Stimulated activated CD8-positive, alpha-beta memory T cell treated with anti-CD3 and anti-CD28 coated beads, Interleukin-2, amount 100 ng/mL, for 1 hour (primary cell): ENCODE results near the gene RASGRF2.
"Not testable (repeated sequence)": the region's sequence is repeated elsewhere in the genome, so short reads cannot be mapped to it uniquely, and the experiment has no call there.

Experiments used
- DNase-seq, 2 donors: peaks; one replicate each; pipeline ENCODE4 v3.0.0-alpha.2; 2020; ENCODE audit warnings: low read depth in 2 of 2

The RASGRF2 gene

DNA sequence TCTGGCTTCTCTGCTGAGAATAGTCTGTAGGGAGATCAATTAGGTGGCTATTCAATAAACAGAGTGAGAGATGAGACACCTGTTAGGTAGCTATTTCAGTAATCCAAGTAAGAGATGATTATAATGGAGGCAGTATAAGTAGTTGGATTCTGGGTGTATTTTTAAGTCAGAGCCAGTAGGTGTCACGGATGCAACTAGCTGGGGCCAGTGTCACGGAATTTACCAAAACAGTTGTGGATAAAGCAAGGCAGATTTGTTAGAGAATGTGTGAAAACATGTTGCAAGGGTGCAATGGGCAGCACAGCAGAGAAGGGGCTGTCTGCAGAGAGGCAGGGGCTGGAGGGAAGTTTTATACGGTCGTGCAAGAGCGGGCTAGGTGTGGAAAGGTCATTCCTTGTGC lies 114.9 kb downstream of the RASGRF2 start:
- no peak for DNase-seq

DNA sequence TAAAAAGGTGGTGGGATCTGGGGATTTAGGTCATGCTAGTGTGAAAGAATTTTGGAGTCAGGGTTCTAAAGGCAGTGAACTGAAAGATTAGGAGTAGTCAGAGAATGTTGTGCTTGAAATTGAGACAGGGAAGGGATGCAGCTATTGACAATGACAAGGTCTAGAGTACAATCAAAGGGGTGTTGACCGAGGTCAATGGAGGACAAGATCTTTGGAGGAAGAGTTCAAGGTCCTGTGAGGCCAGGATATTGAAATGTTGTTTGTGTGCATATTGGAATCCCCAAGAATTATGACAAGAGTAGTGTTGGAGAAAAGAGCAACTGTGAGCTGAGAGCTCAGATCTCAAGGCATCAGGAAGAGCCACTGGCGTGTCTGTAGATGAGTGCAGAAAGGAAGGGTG lies 116.9 kb downstream of the RASGRF2 start:
- no peak for DNase-seq

DNA sequence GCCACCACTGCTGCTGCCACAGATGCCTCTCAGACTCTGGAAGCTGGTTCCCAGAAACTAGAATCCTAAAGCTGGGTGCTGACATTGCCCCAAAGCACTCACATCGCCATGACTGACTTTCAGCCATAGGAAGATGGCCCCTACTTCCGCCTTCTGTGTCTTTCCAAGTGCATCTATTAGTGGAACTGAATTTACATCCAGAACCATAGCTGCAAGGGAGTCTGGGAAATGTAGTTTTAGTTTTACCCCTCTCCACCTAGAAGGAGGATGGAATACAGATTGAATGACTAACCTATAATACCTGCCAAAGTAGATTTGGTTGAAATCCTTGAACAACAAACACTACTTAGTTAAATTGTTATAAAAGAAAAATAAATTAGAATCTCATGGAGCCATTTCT lies 118.8 kb downstream of the RASGRF2 start:
- DNase-seq = no peak

DNA sequence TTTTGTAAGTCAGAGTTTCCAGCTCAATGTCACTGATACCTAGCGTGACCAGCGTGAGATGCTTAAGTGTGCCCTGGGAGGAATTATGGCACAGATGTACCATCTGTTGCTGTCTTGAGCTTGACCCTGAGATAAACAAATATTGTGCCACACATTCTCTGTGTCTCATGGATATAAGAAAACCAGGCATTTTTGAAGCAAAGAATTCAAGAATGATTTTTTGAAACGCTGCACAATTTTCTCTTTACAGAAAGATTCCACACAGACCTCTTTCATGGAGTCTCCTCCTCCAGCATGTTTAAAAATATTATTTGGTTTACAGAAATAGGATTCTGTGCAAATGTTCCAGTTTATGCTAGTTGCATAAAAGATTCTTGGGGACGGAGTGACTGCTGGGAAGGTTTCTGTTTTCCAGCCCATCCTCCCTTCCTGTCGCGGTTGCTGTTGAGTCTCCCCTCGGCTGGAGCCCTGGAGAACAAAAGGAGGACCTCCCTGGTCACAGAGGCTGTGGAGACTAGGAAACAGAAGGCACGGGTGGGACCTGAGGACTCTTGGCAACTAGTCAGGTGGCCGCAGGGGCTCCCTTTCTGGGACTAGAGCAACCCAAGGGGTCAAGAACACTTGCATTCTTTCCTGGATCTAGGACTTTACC lies 120.8 kb downstream of the RASGRF2 start:
- no peak for DNase-seq

DNA sequence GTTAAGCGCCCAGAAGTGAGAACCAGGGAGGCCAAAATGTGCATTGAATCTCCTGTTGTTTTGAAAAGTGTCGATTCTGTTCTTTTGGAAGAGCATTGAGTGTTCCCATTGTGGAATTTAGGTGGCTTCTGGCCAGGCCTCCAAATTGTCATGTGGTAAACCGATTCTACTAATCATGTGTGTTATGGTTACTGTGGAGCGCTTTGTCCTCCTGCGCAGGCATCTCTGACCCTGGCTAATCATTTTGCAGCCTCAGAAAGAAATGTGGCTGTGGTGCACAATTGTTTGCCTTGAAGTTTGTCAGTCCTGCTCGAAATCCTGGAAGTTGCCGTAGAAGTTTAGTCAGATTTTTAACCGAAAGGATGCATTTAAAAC lies 121.3 kb downstream of the RASGRF2 start:
- no peak for DNase-seq

DNA sequence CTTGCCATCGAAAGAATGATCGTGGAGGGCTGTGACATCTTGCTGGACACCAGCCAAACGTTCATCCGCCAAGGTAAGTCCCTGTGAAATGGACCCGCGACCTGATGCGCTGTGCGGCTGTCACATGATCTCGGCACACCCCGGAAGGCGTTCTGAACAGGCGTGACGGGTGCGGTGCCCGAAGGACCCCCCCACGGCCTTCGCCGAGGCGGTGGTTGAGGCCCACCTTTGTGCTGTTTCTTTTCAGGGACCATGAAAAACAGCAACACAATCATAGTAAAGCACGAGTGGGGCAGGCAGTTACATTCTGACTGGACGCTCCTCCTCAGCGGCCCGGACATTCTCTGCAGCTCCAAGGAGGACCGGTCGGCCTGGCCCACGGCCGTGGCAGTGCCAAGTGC lies 126.7 kb downstream of the RASGRF2 start:
- no peak for DNase-seq

DNA sequence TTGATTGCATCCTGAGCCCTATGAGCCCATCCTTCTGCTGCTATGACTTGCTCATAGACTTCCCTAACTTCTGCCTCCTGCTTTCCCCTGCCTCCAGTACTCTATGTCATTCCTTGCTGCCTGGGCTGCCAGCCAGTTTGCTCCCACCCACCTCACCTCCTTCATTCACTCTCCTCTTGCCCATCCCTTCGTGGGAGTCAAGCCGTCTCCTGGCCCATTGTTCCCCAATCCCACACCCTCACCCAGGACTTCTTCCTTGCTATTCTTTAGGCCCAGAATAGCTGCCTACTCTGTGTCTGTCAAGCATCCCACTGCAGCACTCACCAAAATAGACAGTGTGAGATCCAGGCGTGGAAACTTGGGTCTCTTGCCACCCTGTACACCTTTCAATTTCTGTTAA lies 131.0 kb downstream of the RASGRF2 start:
- no peak for DNase-seq

DNA sequence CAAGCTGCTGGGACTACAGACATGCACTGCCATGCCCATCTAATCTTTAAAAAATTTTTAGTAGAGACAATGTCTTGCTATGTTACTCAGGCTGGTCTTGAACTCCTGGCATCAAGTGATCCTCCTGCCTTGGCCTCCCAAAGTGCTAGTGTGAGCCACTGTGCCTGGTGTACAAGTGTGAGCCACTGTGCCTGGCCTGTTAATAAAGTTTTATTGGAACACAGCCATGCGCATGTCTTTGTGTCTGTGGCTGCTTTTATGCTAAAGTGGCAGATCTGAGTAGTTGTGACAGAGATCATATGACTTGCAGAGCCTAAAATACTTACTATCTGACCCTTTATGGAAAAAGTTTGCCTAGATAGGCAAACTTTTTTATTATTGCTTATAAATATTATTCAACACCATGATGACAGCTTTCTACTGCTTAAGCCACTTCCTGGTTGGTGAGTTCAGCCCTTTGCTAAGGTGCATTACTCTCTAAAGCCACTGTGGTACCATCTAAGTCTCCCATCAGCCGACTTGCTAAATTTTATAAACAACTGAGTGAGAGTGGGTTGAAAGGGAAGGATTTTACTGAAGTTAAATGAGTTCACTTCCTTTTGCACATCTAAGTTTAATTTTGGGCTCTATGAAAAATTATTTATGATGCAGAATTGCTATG lies 133.5 kb downstream of the RASGRF2 start:
- no peak for DNase-seq

DNA sequence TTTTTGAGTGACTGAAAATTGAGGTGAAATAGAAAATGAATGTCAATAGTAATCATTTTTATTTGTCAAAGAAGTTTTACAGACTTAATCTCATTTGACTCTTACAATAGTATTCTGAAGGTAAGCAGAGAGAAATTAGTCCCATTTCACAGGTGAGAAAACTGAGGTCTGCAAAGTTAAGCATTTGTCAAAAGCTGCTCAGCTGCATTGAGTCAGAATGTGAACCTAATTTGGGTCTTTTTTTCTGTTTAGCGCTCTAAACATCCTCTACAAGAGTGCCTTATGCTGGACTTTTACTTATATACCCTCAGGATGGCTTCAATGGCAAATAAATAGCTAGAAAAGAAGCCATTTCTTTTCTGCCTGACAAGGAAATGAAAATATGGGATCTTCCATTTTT lies 135.7 kb downstream of the RASGRF2 start:
- DNase-seq = no peak

DNA sequence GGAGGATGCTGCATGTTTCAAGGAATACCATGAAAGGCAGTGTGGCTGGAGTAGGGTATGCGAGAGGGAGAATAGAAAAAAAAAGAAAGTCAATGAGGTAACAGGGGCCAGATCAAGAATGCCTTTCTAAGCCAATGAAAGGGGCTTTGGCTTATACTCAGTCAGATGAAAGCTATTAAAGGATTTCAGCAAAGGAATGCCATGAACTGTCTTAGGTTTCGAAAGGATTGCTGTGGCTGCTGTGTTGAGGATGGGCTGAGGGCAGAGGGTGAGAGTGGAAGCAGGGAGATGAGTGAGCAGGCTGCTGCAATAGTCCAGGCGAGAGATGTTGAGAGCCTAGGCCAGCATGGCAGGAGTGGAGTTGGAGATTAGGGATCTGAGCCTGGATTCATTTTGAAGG lies 137.6 kb downstream of the RASGRF2 start:
- no peak for DNase-seq

DNA sequence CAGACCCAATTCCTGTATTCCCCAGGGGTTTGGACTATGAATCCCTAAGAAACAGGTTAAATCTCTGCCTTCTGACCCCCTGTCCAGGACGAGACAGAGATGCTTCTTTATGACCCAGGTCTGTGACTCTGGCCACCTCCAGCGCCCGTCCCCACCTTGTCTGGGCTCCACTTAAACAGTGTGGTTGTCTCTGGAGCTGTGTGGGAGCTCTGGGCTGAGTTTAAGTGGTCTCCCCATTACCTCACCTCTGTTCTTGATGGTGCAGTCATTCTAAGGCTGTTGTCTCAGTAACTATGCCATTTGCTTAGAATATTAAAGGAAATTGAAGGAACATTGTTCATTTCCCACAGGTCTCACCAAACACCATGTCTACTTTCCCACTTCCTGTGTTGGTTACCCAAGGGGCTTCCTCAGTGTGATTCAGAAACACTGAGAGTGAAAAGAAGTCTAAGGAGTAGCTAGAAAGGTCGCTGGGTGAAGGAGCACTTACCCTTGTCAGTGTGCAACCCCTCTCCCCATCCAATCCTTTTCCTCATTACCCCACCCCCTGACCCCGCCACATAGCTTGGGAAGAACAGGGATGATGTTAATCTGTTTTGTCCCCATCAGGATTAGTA lies 145.2 kb downstream of the RASGRF2 start:
- no peak for DNase-seq

DNA sequence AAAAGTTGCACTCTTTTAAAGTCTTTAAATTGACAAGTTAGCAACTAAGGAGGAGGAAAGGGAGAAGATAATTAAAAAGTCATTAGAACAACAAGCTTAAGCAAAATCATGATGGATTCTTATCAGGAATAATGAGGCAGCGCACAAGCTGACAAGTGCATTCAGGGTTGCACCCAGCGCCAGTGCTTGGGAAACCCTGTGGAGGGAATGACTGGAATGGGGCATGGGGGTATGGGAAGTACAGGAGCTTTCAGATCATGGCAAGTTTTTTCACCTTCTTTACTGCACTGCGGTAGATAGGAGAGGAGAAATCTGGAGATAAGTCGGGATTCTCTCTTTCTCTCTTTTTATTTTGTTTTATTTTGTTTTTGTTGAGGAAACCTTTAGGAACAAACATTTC lies 155.1 kb downstream of the RASGRF2 start:
- DNase-seq = no peak

DNA sequence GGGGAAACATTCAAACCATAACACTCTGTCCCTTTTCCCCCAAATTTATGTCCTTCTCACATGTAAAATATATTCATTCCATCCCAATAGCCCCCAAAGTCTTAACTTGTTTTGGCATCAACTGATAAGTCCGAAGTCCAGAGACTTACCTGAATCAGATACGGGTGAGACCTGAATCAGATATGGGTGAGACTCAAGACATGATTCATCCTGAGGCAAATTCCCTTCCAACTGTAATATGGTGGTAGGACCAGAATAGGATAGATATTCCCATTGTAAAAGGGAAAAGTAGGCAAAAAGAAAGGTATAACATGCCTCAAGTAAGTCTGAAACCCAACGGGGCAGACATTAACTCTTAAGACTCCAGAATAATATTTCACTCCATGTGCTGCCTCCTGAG lies 157.4 kb downstream of the RASGRF2 start:
- no peak for DNase-seq

DNA sequence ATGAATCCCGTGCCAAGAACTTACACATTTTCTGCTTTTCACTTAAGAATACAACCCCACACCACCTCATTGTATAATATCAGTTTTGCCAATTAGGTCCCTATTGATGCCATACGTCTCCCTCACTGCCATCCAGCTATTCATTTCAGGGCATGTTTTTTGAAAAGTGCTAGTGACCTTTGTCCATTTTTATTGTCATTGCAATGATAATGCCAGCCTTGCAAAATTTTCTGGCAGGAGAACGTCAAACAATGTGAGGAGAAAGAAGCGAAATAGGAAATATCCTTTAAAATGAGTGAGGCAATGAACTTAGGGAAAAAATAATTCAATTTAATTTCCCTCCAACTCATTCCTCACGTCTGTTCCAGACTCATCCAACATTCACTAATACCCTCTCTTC lies 161.1 kb downstream of the RASGRF2 start:
- DNase-seq = no peak

DNA sequence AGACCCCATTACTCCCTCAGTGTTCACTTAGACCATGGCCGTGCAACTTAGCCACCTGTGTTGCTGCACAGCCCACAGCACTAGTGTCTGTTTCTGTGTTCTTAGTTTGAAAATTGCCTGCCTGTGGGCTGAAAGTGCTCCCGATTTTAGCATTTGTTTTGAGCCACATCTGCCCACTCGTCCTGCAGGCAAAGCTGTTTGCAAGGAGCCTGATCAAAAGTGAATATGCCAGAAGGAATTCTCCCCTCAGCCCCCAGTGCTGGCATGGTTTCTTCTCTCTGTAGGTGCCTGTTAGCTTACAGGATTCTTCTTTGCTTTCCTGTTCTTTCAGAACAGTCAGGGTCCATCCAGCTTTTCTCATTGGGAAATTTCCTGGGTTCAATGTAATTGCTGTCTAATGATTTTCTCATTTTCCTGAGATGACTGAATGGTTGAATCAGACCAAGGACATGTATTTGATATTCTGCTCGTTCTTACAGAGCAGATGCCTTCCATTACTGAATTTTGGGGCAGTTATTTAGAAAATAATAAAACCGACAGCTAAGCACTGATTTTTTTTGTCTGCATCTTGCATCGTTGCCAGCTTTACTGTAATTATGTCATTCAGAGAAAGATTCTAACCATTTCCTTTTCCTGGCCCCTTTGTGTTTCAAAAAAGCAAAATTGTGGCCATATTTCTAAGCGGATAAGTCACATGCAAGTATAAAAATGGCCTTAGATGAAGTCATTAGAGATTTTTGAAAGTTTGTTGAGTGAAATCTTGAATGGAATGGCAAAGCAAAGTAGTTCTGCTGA lies 161.9 kb downstream of the RASGRF2 start:
- DNase-seq = no peak

DNA sequence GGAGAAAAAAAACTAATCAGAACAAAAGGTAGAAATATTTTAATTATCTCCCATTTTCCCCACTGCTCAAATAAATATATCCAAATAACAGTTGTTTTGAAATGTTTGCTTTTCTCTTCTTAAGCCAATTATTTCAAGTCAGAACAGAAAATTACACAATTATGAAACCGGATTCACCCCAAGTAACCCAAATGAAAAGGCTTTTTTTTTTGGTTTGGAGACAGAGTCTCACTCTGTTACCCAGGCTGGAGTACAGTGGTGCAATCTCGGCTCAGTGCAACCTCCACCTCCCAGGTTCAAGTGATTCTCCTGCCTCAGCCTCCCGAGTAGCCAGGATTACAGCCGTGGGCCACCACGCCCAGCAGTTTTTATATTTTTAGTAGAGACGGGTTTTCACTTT lies 164.5 kb downstream of the RASGRF2 start:
- not testable (repeated sequence) for DNase-seq

DNA sequence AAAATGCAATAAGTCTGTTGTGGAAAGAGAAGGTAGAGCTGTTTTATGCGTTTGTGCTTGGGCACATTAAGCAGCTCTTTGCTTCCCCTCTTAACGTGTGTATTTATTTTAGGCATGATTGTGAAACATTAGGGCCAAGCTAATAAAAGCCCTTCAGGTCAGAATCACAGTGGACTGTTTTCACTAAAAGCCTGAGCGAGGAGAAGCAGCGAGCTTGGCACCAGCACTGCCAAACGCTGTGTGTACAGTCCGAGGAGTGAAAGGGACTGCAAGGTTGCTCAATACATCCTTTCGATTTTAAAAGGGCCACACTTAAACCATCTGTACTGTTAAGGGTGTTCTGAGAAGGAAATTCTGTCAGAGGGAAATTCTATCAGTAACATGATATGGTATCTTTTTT lies 165.8 kb downstream of the RASGRF2 start:
- DNase-seq = no peak

DNA sequence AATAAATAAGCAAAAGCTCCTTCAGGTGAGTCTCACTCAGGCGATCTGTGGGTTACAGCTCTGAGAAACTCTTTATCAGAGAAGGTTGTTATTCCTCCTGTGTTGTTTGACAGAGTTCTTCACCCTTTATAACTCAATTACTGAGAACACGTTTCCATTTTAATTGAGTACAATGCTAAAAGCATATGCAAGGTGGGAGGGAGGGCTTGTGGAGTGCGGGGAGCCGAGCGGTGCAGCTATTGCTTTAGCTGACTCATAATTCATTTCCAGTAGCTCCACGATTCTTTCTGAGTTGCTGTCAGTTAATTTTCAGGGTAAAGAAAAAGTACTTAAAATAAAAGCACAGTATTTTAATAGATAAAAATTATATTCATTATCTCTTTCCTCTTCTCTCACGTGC lies 168.3 kb downstream of the RASGRF2 start:
- DNase-seq = no peak

DNA sequence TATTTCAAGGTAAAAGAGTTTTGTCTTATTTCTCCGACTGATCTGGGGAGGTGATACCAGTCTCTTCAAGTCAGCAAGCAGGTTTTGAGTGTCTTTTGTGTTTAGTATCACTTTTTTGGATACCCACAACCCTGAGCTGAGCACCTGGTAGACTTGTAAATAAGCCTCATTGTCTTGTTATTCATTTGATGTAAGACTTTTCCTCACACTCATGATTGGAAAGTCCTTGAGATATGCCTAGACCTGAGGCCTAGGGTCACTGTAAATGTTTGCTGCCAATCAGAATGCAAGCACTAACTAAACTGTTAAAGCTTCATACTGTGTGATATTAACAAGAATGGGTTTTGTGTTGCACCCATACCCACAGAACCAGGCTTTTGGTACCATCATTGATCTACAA lies 172.2 kb downstream of the RASGRF2 start:
- DNase-seq = no peak

DNA sequence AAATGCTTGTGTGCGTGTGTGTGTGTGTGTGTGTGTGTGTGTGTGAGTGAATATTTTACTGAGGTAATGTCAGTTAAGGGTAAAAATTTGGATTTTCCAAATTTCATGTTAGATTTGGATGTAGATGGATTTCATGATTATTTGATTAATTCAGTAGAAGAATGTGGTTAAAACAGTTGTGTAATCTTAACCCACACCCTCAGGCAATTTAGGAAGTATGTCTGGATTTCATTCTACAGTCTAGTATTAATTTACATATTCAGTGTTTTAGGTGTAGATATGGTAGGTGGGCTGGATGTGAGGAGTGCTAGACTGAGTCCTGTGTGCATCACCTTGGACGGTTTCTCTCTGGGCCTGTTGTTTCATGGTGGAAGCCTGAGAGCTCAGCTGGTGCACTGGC lies 173.9 kb downstream of the RASGRF2 start:
- DNase-seq = no peak

DNA sequence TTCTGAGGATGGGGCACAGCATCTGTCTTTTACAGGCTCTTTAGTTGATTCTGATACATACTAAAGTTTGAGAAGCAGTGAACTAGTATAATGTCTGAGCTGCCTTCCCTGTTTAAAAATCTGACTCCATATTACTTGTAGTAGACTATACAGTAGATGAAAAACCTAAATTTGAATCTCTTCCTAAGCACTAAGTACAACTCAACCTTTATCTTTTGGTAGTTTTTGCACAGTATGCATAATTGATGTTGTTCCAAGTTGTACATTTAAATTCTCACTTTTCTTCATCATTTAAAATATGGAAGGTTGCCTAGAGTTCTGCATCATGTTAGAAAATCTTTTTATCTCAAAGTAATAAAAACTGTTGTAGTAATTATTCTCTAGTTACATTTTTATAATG lies 174.4 kb downstream of the RASGRF2 start:
- no peak for DNase-seq

DNA sequence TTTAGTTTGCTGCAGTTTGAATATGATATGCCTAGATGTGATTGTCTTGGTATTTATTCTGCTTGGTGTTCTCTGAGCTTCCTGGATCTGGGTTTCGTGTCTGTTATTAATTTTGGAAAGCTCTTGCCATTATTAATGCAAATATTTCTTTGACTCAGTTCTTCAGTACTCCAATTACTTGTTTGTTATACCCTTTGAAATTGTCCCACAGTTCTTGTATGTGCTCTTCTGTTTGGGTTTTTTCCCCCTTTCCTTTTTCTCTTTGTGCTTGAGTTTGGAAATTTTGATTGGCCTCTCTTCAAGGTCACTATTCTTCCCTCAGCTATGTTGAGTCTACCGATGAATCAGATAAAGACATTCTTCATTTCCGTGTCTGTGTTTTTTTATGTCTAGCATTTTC lies 176.4 kb downstream of the RASGRF2 start:
- no peak for DNase-seq

DNA sequence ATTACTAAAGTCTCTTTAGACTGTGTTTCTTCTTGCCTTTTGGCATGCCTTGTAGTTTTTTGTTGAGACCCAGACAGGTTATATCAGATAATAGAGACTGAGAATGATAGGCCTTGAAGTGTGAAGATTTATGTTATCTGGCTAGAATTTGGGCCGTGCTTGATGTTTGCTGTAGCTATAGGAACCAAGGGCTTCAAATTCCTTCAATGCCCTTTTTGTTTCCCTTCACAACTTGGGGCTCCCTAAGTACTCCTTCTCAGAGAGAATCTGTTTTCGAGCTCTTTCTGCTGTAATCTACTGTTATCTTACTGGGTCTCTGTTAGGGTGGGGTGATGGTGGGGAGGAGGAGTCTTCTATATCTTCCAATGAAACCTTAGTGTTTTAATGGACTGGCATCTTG lies 177.7 kb downstream of the RASGRF2 start:
- no peak for DNase-seq
